CD14-positive monocyte (primary cell): ENCODE measurements around the gene KIAA1755. TPM values are rescaled to one million over a fixed set of nuclear protein-coding genes. Genes with fewer than 3 reads are reported as not detected.

Source experiments
- DNase-seq, 3 donors: peaks; one replicate each; pipeline ENCODE4 v3.0.0-alpha.2; 2011 to 2022
- H2AFZ ChIP-seq: 2 replicates; pipeline ENCODE4 v1.6.0; 2012; ENCODE audit warnings: mild to moderate bottlenecking, low read depth, low read length, inconsistent platforms; ENCODE audit not compliant: insufficient read depth, poor library complexity, severe bottlenecking
- H3K27ac ChIP-seq, 2 donors: 1 replicate in 1 of 2; 2 replicates in 1 of 2; pipeline ENCODE4 v1.5.1; 2012 to 2013; ENCODE audit warnings: low read length in 2 of 2, control low read depth in 1 of 2, inconsistent platforms in 1 of 2, low read depth in 1 of 2, mild to moderate bottlenecking in 1 of 2
- H3K27me3 ChIP-seq, 2 donors: one replicate each; pipeline versions ENCODE4 v1.6.0 to v1.6.1; 2011 to 2013; ENCODE audit warnings: low read length in 2 of 2; ENCODE audit not compliant: control insufficient read depth in 2 of 2, insufficient read depth in 2 of 2
- H3K36me3 ChIP-seq, 2 donors: replicated peaks in 1 of 2; 1 replicate in 1 of 2; 2 replicates in 1 of 2; pipeline versions ENCODE4 v1.5.1 to v1.6.1; 2012 to 2013; ENCODE audit warnings: low read length in 2 of 2, control low read depth in 1 of 2, inconsistent platforms in 1 of 2, mild to moderate bottlenecking in 1 of 2; ENCODE audit not compliant: insufficient read depth in 2 of 2, control insufficient read depth in 1 of 2
- H3K4me1 ChIP-seq, 2 donors: 1 replicate in 1 of 2; 2 replicates in 1 of 2; pipeline versions ENCODE4 v1.5.1 to v1.6.1; 2012 to 2013; ENCODE audit warnings: low read length in 2 of 2, control low read depth in 1 of 2, inconsistent platforms in 1 of 2, mild to moderate bottlenecking in 1 of 2, moderate library complexity in 1 of 2; ENCODE audit not compliant: insufficient read depth in 2 of 2, control insufficient read depth in 1 of 2
- H3K4me2 ChIP-seq: replicated peaks from 2 replicates; pipeline ENCODE3; 2012; ENCODE audit warnings: low read length, moderate library complexity, mild to moderate bottlenecking; ENCODE audit not compliant: poor library complexity, severe bottlenecking; ENCODE audit errors: extremely low read depth
- H3K4me3 ChIP-seq, 3 experiments: fragments of 200-600 bp in 1 of 3; sonication (generic) in 1 of 3; replicated peaks in 1 of 3; 1 replicate in 2 of 3; 2 replicates in 1 of 3; pipeline ENCODE4 v1.5.1; 2011 to 2013; ENCODE audit warnings: low read length in 3 of 3, mild to moderate bottlenecking in 3 of 3, control low read depth in 2 of 3, low read depth in 2 of 3, inconsistent platforms in 1 of 3, moderate library complexity in 1 of 3
- H3K79me2 ChIP-seq: 2 replicates; pipeline ENCODE4 v1.6.0; 2012; ENCODE audit warnings: mild to moderate bottlenecking, control low read depth, inconsistent platforms, low read length, moderate library complexity; ENCODE audit not compliant: insufficient read depth
- H3K9ac ChIP-seq: 2 replicates; pipeline ENCODE4 v1.6.0; 2017; ENCODE audit warnings: low read length, mild to moderate bottlenecking; ENCODE audit not compliant: insufficient read depth, poor library complexity, severe bottlenecking
- H3K9me3 ChIP-seq, 2 donors: replicated peaks in 1 of 2; 1 replicate in 1 of 2; 2 replicates in 1 of 2; pipeline versions ENCODE4 v1.5.1 to v1.6.1; 2012 to 2013; ENCODE audit warnings: low read length in 2 of 2, control low read depth in 1 of 2; ENCODE audit not compliant: control insufficient read depth in 1 of 2, insufficient read depth in 1 of 2
- H4K20me1 ChIP-seq: 2 replicates; pipeline ENCODE4 v1.6.0; 2012; ENCODE audit warnings: mild to moderate bottlenecking, low read length, control low read depth, moderate library complexity; ENCODE audit not compliant: insufficient read depth
- H3K27ac Mint-ChIP-seq, 7 donors: one replicate each; pipeline ENCODE4 v1.8.0; 2020; ENCODE audit warnings: mild to moderate bottlenecking in 7 of 7, mixed read lengths in 7 of 7, moderate library complexity in 6 of 7, inconsistent platforms in 2 of 7
- H3K27me3 Mint-ChIP-seq, 3 donors: one replicate each; pipeline ENCODE4 v1.8.0; 2021 to 2022; ENCODE audit warnings: low read depth in 3 of 3, mild to moderate bottlenecking in 3 of 3, mixed read lengths in 3 of 3, moderate library complexity in 3 of 3, inconsistent platforms in 1 of 3
- H3K36me3 Mint-ChIP-seq, 2 donors: one replicate each; pipeline ENCODE4 v1.8.0; 2020; ENCODE audit warnings: mixed read lengths in 2 of 2, inconsistent platforms in 1 of 2, mild to moderate bottlenecking in 1 of 2
- H3K4me1 Mint-ChIP-seq: one replicate; pipeline ENCODE4 v1.8.0; 2020; ENCODE audit warnings: mild to moderate bottlenecking, mixed read lengths
- H3K4me3 Mint-ChIP-seq, 2 donors: one replicate each; pipeline ENCODE4 v1.8.0; 2020; ENCODE audit warnings: mild to moderate bottlenecking in 2 of 2, mixed read lengths in 2 of 2, moderate library complexity in 1 of 2
- H3K9me3 Mint-ChIP-seq, 7 donors: one replicate each; pipeline ENCODE4 v1.8.0; 2020 to 2022; ENCODE audit warnings: mixed read lengths in 7 of 7, mild to moderate bottlenecking in 6 of 7, moderate library complexity in 6 of 7, inconsistent platforms in 2 of 7
- WGBS: methylation state at CpG from one replicate; pipeline ENCODE4 v1.1.5; 2013; ENCODE audit warnings: missing lambda C conversion rate; ENCODE audit not compliant: insufficient coverage; 5-methylcytosine and 5-hydroxymethylcytosine counted together
- intact Hi-C, 2 donors: fragments of 100-400 bp; cut with micrococcal nuclease; formaldehyde crosslinking; loops; one replicate each; pipeline versions ENCODE4 v1.15.0 to v1.15.1; 2023
- polyA plus RNA-seq, 3 donors: library from polyadenylated mRNA; depleted of rRNA in 1 of 3; unstranded in 2 of 3; stranded (reverse) in 1 of 3; fragments of 300-500 nt in 2 of 3; fragments of >200 nt in 1 of 3; fragmentation: Illumina TruSeq in 2 of 3; gene quantifications; 1 replicate in 2 of 3; 2 replicates in 1 of 3; pipeline ENCODE4 v1.2.3, GENCODE V29; 2012 to 2021
- TF ChIP-seq, protein P1 (sequence below): fragments of 200-600 bp; IDR thresholded peaks from one replicate; pipeline ENCODE4 v1.8.0; 2022; ENCODE audit warnings: antibody characterized with exemption, mild to moderate bottlenecking

The KIAA1755 gene
- polyA plus RNA-seq, 3 donors = not detected

DNA sequence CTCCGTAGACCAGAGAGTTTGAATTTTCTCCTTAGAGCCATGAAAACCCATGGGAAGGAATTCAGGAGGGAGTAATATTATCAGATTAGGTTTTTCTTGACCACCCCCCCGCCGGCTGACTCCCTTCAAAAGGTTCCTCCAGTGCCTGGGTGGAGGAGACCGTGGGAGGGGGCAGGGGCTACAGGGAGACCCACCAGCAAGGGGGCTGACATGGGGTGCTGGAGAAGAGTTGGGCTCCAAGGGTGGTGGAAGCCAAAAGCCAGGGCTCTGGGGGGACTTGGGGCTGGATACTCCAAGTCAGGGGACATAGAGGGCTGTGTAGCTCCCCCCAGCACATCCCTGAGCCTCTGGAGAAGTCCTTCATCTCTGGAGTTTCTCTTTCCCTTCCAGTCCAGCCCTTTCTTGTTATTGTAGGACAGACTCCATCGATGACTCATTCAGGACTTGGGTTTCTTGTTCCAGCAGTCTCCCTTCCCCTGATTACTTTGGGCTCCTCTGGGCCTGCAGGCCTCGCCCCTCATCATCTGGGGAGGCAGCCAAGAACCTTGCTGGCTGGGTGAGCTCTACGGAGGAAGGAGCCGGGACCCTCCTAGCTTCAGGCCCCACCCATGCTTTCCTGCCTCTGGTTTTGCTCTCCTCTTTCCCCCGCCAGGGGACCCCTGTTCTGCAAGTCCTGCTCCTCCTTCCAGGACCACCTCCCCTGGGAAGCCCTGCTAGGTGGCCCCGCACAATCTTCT, 10.5 kb upstream of the KIAA1755 start:
- DNase-seq = peak in 2 of 3 donors; percentile 25 to 55
- Histone ChIP-seq H2AFZ (no peak overlapping the region), H3K4me2 (no peak overlapping the region), H3K27me3 (peaks cover 0 to 5% of the 10 kb centered on the region in 2 donors), H4K20me1 (no peaks in the 10 kb centered on the region), H3K4me1 (peaks cover 28 to 34% of the 10 kb centered on the region in 2 donors), H3K4me3 (no peak overlapping the region), H3K27ac (no peak overlapping the region), H3K9ac (no peak overlapping the region), H3K9me3 (no peaks in the 10 kb centered on the region), H3K36me3 (no peaks in the 10 kb centered on the region), H3K79me2 (no peaks in the 10 kb centered on the region)
- 87% methylated on average over 6 of the region's 10 CpGs for WGBS
- H3K27me3 Mint-ChIP-seq = peaks cover 11 to 18% (median 12%) of the 10 kb centered on the region in 3 donors
- H3K27ac Mint-ChIP-seq = no peak overlapping the region
- intact Hi-C loops = no loop called here
- peaks cover 33% of the 10 kb centered on the region for H3K4me1 Mint-ChIP-seq
- no peaks in the 10 kb centered on the region for H3K36me3 Mint-ChIP-seq
- TF ChIP-seq, protein P1, sequence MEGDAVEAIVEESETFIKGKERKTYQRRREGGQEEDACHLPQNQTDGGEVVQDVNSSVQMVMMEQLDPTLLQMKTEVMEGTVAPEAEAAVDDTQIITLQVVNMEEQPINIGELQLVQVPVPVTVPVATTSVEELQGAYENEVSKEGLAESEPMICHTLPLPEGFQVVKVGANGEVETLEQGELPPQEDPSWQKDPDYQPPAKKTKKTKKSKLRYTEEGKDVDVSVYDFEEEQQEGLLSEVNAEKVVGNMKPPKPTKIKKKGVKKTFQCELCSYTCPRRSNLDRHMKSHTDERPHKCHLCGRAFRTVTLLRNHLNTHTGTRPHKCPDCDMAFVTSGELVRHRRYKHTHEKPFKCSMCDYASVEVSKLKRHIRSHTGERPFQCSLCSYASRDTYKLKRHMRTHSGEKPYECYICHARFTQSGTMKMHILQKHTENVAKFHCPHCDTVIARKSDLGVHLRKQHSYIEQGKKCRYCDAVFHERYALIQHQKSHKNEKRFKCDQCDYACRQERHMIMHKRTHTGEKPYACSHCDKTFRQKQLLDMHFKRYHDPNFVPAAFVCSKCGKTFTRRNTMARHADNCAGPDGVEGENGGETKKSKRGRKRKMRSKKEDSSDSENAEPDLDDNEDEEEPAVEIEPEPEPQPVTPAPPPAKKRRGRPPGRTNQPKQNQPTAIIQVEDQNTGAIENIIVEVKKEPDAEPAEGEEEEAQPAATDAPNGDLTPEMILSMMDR = no peak
- no peak overlapping the region for H3K4me3 Mint-ChIP-seq
- H3K9me3 Mint-ChIP-seq = peaks cover 0 to 5% (median 4%) of the 10 kb centered on the region in 7 donors

GRCh38 chr20:38269715-38270114, 9.2 kb upstream of the KIAA1755 start:
- H3K4me2 ChIP-seq = no peak overlapping the region
- peaks cover 15 to 21% of the 10 kb centered on the region in 2 donors for H3K4me1 ChIP-seq
- no peaks in the 10 kb centered on the region for H3K36me3 Mint-ChIP-seq
- H3K4me1 Mint-ChIP-seq = peaks cover 21% of the 10 kb centered on the region
- no peak overlapping the region for H3K9ac ChIP-seq
- H3K9me3 Mint-ChIP-seq = peaks cover 0 to 5% (median 4%) of the 10 kb centered on the region in 7 donors
- TF ChIP-seq, protein P1 = no peak
- no peak for DNase-seq
- peaks cover 0 to 5% of the 10 kb centered on the region in 2 donors for H3K27me3 ChIP-seq
- no peaks in the 10 kb centered on the region for H4K20me1 ChIP-seq
- peaks cover 13 to 20% (median 13%) of the 10 kb centered on the region in 3 donors for H3K27me3 Mint-ChIP-seq
- no peaks in the 10 kb centered on the region for H3K79me2 ChIP-seq
- WGBS = 90% methylated on average over 5 of the region's 6 CpGs
- peak overlapping the region in 1 of 2 donors; percentile 28 for H3K4me3 Mint-ChIP-seq
- no peak overlapping the region for H3K4me3 ChIP-seq
- H2AFZ ChIP-seq = no peak overlapping the region
- intact Hi-C loops = loop anchor here in 1 of 2 donors (1.0 kb wide), 1 partner anchor 22 kb away; no protein-coding TSS in a partner anchor
- no peaks in the 10 kb centered on the region for H3K9me3 ChIP-seq
- H3K27ac ChIP-seq = no peak overlapping the region
- no peaks in the 10 kb centered on the region for H3K36me3 ChIP-seq
- no peak overlapping the region for H3K27ac Mint-ChIP-seq
